Muscle layer of duodenum (tissue), 2 donors: ENCODE measurements around the gene NSMCE1.
"Not testable (repeated sequence)": the region's sequence is repeated elsewhere in the genome, so short reads cannot be mapped to it uniquely, and the experiment has no call there.

Experiments
- H3K27ac ChIP-seq: one replicate; pipeline ENCODE4 v1.7.0; 2013; ENCODE audit warnings: mild to moderate bottlenecking, low read length
- H3K27me3 ChIP-seq: one replicate; pipeline ENCODE4 v1.7.0; 2013; ENCODE audit warnings: low read depth, mild to moderate bottlenecking, control low read depth, low read length
- H3K36me3 ChIP-seq, 2 donors: one replicate each; pipeline ENCODE4 v1.7.0; 2013; ENCODE audit warnings: low read length in 2 of 2, control low read depth in 1 of 2, mild to moderate bottlenecking in 1 of 2; ENCODE audit not compliant: insufficient read depth in 2 of 2, control insufficient read depth in 1 of 2
- H3K4me1 ChIP-seq, 2 donors: one replicate each; pipeline ENCODE4 v1.7.0; 2013; ENCODE audit warnings: low read length in 2 of 2, mild to moderate bottlenecking in 2 of 2, control low read depth in 1 of 2, moderate library complexity in 1 of 2; ENCODE audit not compliant: insufficient read depth in 2 of 2, control insufficient read depth in 1 of 2
- H3K4me3 ChIP-seq, 2 donors: one replicate each; pipeline ENCODE4 v1.7.0; 2013; ENCODE audit warnings: low read length in 2 of 2, low read depth in 1 of 2, mild to moderate bottlenecking in 1 of 2
- H3K9me3 ChIP-seq, 2 donors: one replicate each; pipeline ENCODE4 v1.7.0; 2013; ENCODE audit warnings: low read length in 2 of 2, control low read depth in 1 of 2, mild to moderate bottlenecking in 1 of 2; ENCODE audit not compliant: control insufficient read depth in 1 of 2
- donor health status: healthy.

The NSMCE1 gene

DNA sequence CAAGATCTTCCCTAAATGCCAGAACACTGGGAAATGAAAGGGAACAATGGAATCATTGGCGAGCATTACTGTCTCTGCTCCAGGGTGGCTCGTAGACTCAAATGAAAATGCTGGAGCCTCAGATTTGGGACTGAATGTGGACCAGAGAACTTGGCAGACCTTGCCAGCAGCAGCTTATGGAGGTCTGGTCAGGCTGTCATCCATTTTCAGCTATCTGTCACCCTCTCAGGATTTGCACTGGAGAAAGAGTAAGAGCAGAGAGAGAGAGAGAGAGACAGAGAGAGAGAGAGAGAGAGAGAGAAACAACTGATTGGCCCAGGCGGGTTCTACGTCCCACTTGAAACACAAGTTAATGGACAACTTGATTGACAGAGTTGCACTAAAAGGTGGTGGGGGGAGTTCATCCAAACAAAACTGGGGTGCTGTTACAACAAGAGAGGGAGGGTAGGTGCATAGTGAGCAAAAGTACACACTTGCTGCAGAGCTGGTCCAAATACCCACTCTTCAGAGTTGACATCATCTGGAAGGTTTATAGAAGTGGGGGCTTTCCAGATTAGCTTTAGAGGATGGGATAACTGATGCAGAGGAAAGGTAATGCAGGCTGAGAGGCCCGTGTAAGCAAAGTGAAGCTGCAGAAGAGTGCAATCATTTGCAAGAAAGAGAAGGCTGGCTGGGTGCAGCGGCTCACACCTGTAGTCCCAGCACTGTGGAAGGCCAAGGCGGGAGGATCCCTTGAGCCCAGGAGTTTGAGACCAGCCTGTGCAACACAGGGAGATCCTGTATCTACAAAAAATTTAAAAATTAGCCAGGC, 16.5 kb upstream of the NSMCE1 start:
- H3K9me3 ChIP-seq: no peaks in the 10 kb centered on the region
- H3K4me1 ChIP-seq: peaks cover 0 to 5% of the 10 kb centered on the region in 2 donors
- no peaks in the 10 kb centered on the region for H3K36me3 ChIP-seq
- no peak overlapping the region for H3K27ac ChIP-seq
- no peaks in the 10 kb centered on the region for H3K27me3 ChIP-seq
- no peak overlapping the region for H3K4me3 ChIP-seq

DNA sequence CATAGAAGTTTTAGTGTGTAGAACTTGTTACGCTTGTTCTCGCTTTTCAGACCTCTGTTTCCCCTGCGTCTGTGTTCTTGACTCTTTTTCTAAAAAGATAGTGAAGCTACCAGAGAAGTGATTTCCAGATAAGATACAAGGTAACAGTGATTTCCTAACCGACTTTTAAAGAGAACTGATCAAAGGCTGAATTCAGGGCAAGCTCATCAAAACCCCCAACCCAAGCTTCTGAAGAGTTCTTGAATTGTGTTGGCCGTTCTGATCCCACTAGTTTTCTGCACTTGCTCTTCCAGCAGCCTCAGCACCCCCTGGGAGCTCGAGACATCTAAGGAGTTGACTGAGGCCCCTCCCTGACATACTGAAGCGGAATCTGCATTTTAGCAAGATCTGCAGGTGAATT, 12.7 kb upstream of the NSMCE1 start:
- H3K4me1 ChIP-seq: no peaks in the 10 kb centered on the region
- no peak overlapping the region for H3K27ac ChIP-seq
- H3K27me3 ChIP-seq: no peaks in the 10 kb centered on the region
- H3K36me3 ChIP-seq: no peaks in the 10 kb centered on the region
- no peaks in the 10 kb centered on the region for H3K9me3 ChIP-seq
- no peak overlapping the region for H3K4me3 ChIP-seq

DNA sequence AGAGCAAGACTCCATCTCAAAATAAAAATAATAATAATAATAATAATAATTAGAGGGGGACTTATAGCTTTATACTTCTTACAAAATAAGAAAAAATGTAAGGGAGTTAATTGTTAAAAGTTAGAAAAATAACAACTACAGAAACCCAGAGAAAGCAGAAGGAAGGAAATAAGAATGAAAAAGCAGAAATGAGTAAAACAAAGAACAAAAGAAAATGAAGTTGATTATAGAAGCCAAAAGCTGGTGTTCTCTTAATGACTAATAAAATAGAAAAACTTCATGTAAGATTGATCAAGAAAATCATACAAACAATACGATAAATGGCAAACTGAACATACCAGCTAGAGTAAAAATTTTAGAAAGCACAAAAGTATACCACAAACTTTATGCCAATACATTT, 6.8 kb upstream of the NSMCE1 start:
- H3K4me1 ChIP-seq: no peaks in the 10 kb centered on the region
- no peaks in the 10 kb centered on the region for H3K9me3 ChIP-seq
- H3K4me3 ChIP-seq: no peak overlapping the region
- H3K36me3 ChIP-seq: no peaks in the 10 kb centered on the region
- H3K27ac ChIP-seq: no peak overlapping the region
- no peaks in the 10 kb centered on the region for H3K27me3 ChIP-seq

DNA sequence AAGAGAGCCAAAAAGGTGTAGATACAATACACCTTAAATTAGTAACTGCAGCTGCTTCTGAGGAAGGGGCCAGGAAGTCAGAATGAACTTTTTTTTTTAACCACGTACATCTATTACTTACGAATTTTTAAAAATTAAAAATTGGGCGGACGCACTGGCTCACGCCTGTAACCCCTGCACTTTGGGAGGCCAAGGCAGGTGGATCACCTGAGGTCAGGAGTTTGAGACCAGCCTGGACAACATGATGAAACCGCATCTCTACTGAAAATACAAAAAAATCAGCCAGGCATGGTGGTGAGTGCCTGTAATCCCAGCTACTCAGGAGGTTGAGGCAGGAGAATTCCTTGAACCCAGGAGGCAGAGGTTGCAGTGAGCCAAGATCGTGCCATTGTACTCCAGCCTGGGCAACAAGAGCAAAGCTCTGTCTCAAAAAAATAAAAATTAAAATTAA, 5.9 kb upstream of the NSMCE1 start:
- H3K27ac ChIP-seq, H3K9me3 ChIP-seq, H3K27me3 ChIP-seq, H3K4me1 ChIP-seq, H3K4me3 ChIP-seq, H3K36me3 ChIP-seq: not testable (repeated sequence)

DNA sequence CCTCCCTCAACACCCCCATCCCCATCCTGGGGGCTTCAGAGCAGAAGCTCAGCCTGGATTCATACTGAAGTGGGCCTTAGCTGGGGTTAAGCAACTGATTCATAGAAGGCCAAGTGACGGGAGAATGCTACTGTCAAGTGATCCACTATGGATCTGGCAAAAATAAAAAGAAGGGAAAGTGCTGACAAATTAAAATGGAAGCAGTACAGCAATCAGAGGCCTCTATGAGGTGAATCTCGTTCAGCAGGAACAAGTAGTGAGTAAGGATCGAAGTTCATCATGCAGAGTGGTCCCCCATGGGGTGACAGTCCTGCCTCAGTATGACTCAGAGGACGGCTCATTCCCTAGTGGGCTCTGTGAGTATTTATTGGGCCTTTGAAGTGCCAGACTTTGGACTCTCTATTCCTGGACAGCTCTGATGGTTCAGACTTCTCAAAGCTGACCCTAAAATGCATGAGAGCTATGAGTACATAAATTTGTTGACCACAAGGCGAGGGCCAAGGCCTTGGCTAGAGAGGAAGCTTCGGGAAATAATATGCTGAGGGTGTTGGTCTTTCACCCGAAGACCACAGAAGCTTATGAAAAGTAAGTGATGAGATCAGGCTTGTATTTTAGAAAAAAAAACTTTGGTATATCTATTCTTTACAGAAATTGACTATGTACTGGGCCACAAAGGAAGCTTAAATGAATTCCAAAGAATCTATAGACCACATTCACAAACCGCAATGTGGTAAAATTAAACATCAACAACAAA, 5.3 kb upstream of the NSMCE1 start:
- H3K4me3 ChIP-seq: no peak overlapping the region
- no peak overlapping the region for H3K27ac ChIP-seq
- H3K27me3 ChIP-seq: no peaks in the 10 kb centered on the region
- H3K4me1 ChIP-seq: peaks cover 3 to 4% of the 10 kb centered on the region in 2 donors
- no peaks in the 10 kb centered on the region for H3K36me3 ChIP-seq
- H3K9me3 ChIP-seq: no peaks in the 10 kb centered on the region

DNA sequence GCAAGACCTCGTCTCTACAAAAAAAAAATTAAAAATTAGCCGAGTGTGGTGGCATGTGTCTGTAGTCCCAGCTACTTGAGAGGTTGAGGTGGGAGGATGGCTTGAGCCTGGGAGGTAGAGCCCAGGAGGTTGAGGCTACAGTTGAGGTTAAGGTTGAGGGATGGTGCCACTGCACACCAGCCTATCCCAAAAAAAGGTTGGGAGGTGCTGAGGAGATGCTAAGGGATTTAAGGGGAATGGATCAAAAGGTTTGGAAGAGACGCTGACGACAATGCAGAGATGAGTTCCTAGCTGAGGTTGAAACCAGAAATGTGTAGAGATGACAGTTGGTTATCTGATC, 4.7 kb upstream of the NSMCE1 start:
- Histone ChIP-seq H3K27me3 (no peaks in the 10 kb centered on the region), H3K36me3 (no peaks in the 10 kb centered on the region), H3K4me3 (no peak overlapping the region), H3K9me3 (no peaks in the 10 kb centered on the region), H3K27ac (no peak overlapping the region), H3K4me1 (peaks cover 3 to 4% of the 10 kb centered on the region in 2 donors)

DNA sequence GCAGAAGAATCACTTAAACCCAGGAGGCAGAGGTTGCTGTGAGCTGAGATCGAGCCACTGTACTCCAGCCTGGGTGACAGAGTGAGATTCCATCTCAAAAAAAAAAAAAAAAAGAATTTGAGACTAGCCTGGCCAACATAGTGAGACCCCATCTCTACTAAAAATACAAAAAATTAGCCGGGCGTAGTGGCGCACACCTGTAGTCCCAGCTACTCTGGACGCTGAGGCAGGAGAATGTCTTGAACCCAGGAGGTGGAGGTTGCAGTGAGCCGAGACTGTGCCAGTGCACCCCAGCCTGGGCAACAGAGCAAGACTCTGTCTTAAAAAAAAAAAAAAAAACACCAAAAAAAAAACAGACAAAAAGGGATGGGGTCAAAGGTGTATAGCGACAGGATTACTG, 4.1 kb upstream of the NSMCE1 start:
- H3K27ac ChIP-seq, H3K36me3 ChIP-seq, H3K4me3 ChIP-seq, H3K9me3 ChIP-seq, H3K27me3 ChIP-seq, H3K4me1 ChIP-seq: not testable (repeated sequence)

DNA sequence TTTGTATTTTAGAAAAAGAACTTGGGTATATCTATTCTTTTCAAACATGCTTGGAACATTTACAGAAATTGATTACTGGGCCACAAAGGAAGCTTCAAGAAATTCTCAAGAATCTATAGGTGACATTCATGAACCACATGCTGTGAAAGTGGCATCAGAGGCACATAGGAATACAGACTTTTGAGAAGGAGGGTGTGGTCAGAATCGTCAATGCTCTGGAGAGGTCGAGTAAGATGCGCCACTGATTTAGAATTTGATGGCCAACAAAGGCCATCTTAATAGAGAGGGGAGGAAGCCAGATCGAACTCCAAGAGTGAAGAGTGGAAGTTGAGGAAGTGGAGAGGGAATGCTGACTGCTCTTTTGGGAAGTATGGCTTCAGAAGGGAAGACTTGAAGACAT, 3.5 kb upstream of the NSMCE1 start:
- Histone ChIP-seq H3K4me3 (no peak overlapping the region), H3K27me3 (no peaks in the 10 kb centered on the region), H3K9me3 (no peaks in the 10 kb centered on the region), H3K4me1 (peaks cover 3 to 4% of the 10 kb centered on the region in 2 donors), H3K27ac (no peak overlapping the region), H3K36me3 (no peaks in the 10 kb centered on the region)

DNA sequence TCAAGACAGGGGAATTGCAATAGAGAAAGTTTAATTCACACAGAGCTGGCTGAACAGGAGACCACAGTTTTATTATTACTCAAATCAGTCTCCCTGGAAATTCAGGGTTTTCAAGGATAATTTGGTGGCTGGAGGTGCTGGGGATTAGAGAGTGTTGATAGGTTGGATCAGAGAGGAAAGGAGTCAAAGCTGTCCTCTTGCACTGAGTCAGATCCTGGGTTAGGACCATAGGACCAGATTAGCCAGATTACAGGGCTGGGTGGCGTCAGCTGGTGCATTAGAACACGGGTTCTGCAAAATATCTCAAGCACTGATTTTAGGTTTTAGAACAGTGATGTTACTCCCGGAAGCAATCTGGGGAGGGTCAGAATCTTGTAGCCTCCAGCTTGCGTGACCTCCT, 1.8 kb upstream of the NSMCE1 start:
- Histone ChIP-seq H3K4me1 (peaks cover 3 to 4% of the 10 kb centered on the region in 2 donors), H3K36me3 (no peaks in the 10 kb centered on the region), H3K9me3 (no peaks in the 10 kb centered on the region), H3K27me3 (no peaks in the 10 kb centered on the region), H3K27ac (no peak overlapping the region), H3K4me3 (no peak overlapping the region)

DNA sequence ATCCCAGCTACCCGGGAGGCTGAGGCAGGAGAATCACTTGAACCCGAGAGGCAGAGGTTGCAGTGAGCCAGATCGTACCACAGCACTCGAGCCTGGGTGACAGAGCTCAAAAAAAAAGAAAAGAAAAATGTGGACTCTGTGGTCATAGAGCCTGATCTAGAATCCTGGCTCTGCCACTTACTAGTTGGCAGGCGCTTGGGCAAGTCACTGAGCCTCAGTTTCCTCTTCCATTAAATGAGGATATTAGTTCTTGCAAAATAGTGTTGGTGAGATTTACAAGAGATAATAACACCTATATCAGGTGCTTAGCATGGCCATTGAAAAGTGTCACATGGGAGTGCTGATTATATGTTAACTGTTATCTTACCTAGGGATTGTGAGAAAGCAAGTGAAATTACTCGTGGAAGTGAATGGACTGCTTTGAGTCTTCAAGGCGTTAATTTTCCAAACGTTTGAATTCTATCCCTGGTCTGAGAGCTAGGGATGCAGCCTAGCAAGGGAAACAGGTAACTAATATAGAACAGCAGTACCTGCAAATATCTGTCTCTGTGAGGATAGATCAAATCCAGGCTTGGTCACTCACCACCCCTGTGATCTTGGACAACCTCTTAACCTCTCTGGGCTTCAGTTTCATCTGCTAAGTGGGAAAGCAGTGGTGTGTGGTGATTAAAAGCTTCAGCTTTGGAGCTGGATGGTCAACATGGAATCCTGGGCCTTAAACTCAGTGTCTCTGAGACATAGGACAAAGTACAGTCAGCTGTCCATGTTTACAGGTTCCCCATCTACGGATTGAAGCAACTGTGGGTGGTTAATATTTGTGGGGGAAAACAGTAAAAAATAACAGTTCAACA, 953 bp upstream of the NSMCE1 start:
- Histone ChIP-seq H3K27me3 (no peaks in the 10 kb centered on the region), H3K4me3 (peak overlapping the region; percentile 80 to 95), H3K27ac (no peak overlapping the region), H3K9me3 (no peaks in the 10 kb centered on the region), H3K4me1 (peaks cover 3 to 4% of the 10 kb centered on the region in 2 donors), H3K36me3 (no peaks in the 10 kb centered on the region)

DNA sequence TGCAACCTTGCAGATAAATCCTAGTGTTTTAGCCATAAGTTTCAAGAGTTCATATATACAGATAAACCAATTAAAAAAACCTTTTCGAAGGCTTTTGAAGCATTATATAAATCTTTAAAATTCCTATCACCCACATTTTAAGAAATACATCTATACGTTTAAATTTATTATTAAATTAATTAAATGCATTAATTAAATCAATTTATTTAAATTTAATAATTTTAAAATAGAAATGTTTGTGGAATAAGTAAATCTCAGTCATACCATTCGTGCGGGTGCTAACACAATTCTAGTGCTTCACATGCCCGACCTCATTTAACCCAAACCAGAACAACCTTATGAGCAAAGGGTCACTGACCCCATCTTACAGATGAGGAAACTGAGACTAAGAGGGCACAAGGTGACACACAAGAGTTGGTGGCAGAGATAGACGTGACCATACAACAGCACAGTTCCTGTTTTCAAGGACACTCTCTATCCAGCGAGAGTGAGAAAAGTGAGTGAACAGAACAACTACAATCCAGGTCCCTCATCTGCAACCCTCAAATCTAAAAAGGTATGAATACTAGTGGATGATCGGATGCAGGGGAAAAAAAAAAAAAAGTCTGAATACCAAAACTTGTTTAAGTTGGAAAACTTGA, 1.4 kb downstream of the NSMCE1 start:
- Histone ChIP-seq H3K4me3 (no peak overlapping the region), H3K36me3 (no peaks in the 10 kb centered on the region), H3K4me1 (peaks cover 3 to 4% of the 10 kb centered on the region in 2 donors)

More for the DNA sequence above, 1.4 kb downstream of the NSMCE1 start:
- Histone ChIP-seq H3K27me3 (no peaks in the 10 kb centered on the region), H3K27ac (no peak overlapping the region), H3K9me3 (no peaks in the 10 kb centered on the region)
